Measurements from ENCODE around the gene GNA15.

- TF ChIP-seq CTCF (IDR thresholded peaks at IDR 0.05) (peak in 1 of 4 experiments; percentile 9), POLR2A (IDR thresholded peaks at IDR 0.05) (no peak), POLR2AphosphoS5 (IDR thresholded peaks at IDR 0.05) (no peak), EP300 (IDR thresholded peaks at IDR 0.05) (no peak)
These were observed 37.7 kb upstream of the GNA15 start for GRCh38 chr19:3098141-3098514.
